ENCODE results near the gene NCEH1.
A peak's percentile ranks its signal among the peaks of the same experiment; 100 is the strongest.

Gene NCEH1

GRCh38 chr3:172626021-172626640, 84.7 kb downstream of the NCEH1 start:
- H3K27ac ChIP-seq (ENCODE audit: low read length), result no peak overlapping the region
- H3K9ac ChIP-seq (ENCODE audit: low read length in 2 of 2), result no peak overlapping the region
- no peaks in the 10 kb centered on the region for H3K36me3 ChIP-seq (ENCODE audit: control insufficient read depth in 2 of 2, insufficient read depth in 2 of 2, low read length in 2 of 2)
- H3K27me3 ChIP-seq (ENCODE audit: control insufficient read depth in 1 of 2, insufficient read depth in 2 of 2, low read length in 2 of 2), result no peaks in the 10 kb centered on the region
- no peak overlapping the region for H3K4me3 ChIP-seq (ENCODE audit: low read length in 2 of 2)
- peaks cover 5% of the 10 kb centered on the region for H3K4me1 ChIP-seq (ENCODE audit: control insufficient read depth, insufficient read depth, low read length)
- no peaks in the 10 kb centered on the region for H3K9me3 ChIP-seq (ENCODE audit: control insufficient read depth in 2 of 2, low read length in 2 of 2)

- H3K4me1 ChIP-seq (ENCODE audit: control insufficient read depth, insufficient read depth, low read length), result peaks cover 5% of the 10 kb centered on the region
- H3K27ac ChIP-seq (ENCODE audit: low read length), result no peak overlapping the region
- H3K4me3 ChIP-seq (ENCODE audit: low read length in 2 of 2), result no peak overlapping the region
- no peaks in the 10 kb centered on the region for H3K36me3 ChIP-seq (ENCODE audit: control insufficient read depth in 2 of 2, insufficient read depth in 2 of 2, low read length in 2 of 2)
- no peak overlapping the region for H3K9ac ChIP-seq (ENCODE audit: low read length in 2 of 2)
- H3K9me3 ChIP-seq (ENCODE audit: control insufficient read depth in 2 of 2, low read length in 2 of 2), result no peaks in the 10 kb centered on the region
- no peaks in the 10 kb centered on the region for H3K27me3 ChIP-seq (ENCODE audit: control insufficient read depth in 1 of 2, insufficient read depth in 2 of 2, low read length in 2 of 2)
Measured at GRCh38 chr3:172625404-172625803, 85.5 kb downstream of the NCEH1 start.

DNA sequence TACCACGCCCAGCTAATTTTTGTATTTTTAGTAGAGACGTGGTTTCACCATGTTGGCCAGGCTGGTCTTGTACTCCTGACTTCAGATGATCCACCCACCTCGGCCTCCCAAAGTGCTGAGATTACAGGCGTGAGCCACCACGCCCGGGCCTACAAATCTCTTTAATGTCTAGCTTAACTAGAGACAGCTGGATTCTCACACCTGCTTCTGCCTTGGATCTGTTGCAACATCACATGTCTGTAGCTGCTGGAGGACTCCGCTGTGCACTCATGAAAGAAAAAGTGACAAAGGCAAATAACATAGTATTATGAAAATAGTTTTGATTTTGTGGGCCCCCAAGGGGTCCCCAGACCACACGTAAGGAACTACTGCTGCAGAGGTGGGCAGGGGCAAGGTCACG, 85.9 kb downstream of the NCEH1 start:
- Histone ChIP-seq H3K4me1 (ENCODE audit: control insufficient read depth, insufficient read depth, low read length) (peaks cover 5% of the 10 kb centered on the region), H3K27me3 (ENCODE audit: control insufficient read depth in 1 of 2, insufficient read depth in 2 of 2, low read length in 2 of 2) (no peaks in the 10 kb centered on the region), H3K9me3 (ENCODE audit: control insufficient read depth in 2 of 2, low read length in 2 of 2) (no peaks in the 10 kb centered on the region), H3K4me3 (ENCODE audit: low read length in 2 of 2) (no peak overlapping the region), H3K27ac (ENCODE audit: low read length) (no peak overlapping the region), H3K9ac (ENCODE audit: low read length in 2 of 2) (no peak overlapping the region), H3K36me3 (ENCODE audit: control insufficient read depth in 2 of 2, insufficient read depth in 2 of 2, low read length in 2 of 2) (no peaks in the 10 kb centered on the region)

DNA sequence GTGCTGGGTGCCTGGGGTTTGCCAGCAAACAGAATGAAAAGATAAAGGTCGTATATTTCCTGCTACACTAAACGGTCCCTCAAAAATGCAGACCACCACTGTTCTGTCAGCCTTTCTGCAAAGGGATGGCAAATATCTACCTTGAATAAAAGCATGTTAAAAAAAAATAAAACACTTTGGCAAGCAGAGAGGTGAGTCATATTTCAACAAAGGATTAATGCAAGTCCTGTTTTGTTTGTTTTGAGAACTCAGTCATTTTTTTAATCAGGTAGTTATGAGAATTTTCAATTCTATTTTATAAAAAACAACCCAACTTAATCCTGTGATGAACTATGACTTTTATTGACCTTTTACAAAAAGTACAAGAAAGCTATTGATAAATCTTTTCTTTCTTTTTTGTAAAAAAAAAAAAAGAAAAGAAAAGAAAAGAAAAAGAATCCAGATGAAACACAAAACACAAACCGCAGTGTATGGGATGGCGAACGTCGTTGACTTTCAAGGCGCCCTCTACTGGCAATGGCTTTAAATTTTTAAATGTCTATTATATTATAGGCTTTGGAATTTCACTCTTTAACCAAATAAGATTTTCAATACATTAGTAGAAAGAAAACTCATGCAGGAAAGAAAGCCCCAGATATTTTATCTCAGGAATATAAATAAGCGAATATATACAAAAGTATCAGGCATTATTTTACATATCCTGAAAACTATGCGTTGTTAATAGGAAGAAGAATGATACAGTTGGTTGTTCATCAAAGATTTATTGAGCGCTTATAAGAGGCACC, 87.8 kb downstream of the NCEH1 start:
- Histone ChIP-seq H3K9ac (ENCODE audit: low read length in 2 of 2) (no peak overlapping the region), H3K4me1 (ENCODE audit: control insufficient read depth, insufficient read depth, low read length) (peaks cover 2% of the 10 kb centered on the region), H3K4me3 (ENCODE audit: low read length in 2 of 2) (peak overlapping the region in 1 of 2 donors; percentile 37), H3K27ac (ENCODE audit: low read length) (no peak overlapping the region), H3K27me3 (ENCODE audit: control insufficient read depth in 1 of 2, insufficient read depth in 2 of 2, low read length in 2 of 2) (no peaks in the 10 kb centered on the region), H3K36me3 (ENCODE audit: control insufficient read depth in 2 of 2, insufficient read depth in 2 of 2, low read length in 2 of 2) (no peaks in the 10 kb centered on the region), H3K9me3 (ENCODE audit: control insufficient read depth in 2 of 2, low read length in 2 of 2) (no peaks in the 10 kb centered on the region)

DNA sequence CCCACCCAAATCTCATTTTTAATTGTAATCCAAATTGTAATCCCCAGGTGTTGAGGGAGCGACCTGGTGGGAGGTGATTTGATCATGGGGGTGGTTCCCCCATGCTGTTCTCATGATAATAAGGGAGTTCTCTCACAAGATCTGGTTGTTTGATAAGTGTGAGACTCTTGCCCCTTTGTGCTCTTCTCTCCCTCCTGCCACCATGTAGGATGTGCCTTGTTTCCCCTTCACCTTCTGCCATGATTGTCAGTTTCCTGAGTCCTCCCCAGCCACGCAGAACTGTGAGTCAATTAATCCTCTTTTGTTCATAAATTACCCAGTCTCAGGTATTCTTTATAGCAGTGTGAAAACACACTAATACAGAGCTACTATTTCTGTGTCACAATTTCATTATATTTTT, 88.7 kb downstream of the NCEH1 start:
- H3K9me3 ChIP-seq (ENCODE audit: control insufficient read depth in 2 of 2, low read length in 2 of 2), result no peaks in the 10 kb centered on the region
- H3K9ac ChIP-seq (ENCODE audit: low read length in 2 of 2), result no peak overlapping the region
- no peaks in the 10 kb centered on the region for H3K27me3 ChIP-seq (ENCODE audit: control insufficient read depth in 1 of 2, insufficient read depth in 2 of 2, low read length in 2 of 2)
- no peaks in the 10 kb centered on the region for H3K36me3 ChIP-seq (ENCODE audit: control insufficient read depth in 2 of 2, insufficient read depth in 2 of 2, low read length in 2 of 2)
- H3K27ac ChIP-seq (ENCODE audit: low read length), result no peak overlapping the region
- no peak overlapping the region for H3K4me3 ChIP-seq (ENCODE audit: low read length in 2 of 2)
- H3K4me1 ChIP-seq (ENCODE audit: control insufficient read depth, insufficient read depth, low read length), result peaks cover 2% of the 10 kb centered on the region

- Histone ChIP-seq H3K27ac (ENCODE audit: low read length) (no peak overlapping the region), H3K36me3 (ENCODE audit: control insufficient read depth in 2 of 2, insufficient read depth in 2 of 2, low read length in 2 of 2) (no peaks in the 10 kb centered on the region), H3K9ac (ENCODE audit: low read length in 2 of 2) (no peak overlapping the region), H3K4me1 (ENCODE audit: control insufficient read depth, insufficient read depth, low read length) (peaks cover 2% of the 10 kb centered on the region), H3K4me3 (ENCODE audit: low read length in 2 of 2) (no peak overlapping the region), H3K27me3 (ENCODE audit: control insufficient read depth in 1 of 2, insufficient read depth in 2 of 2, low read length in 2 of 2) (no peaks in the 10 kb centered on the region), H3K9me3 (ENCODE audit: control insufficient read depth in 2 of 2, low read length in 2 of 2) (no peaks in the 10 kb centered on the region)
Measured at GRCh38 chr3:172617976-172618375, 92.9 kb downstream of the NCEH1 start.

GRCh38 chr3:172617013-172617706, 93.7 kb downstream of the NCEH1 start:
- Histone ChIP-seq H3K4me3 (ENCODE audit: low read length in 2 of 2) (no peak overlapping the region), H3K27me3 (ENCODE audit: control insufficient read depth in 1 of 2, insufficient read depth in 2 of 2, low read length in 2 of 2) (no peaks in the 10 kb centered on the region), H3K36me3 (ENCODE audit: control insufficient read depth in 2 of 2, insufficient read depth in 2 of 2, low read length in 2 of 2) (no peaks in the 10 kb centered on the region), H3K9ac (ENCODE audit: low read length in 2 of 2) (no peak overlapping the region), H3K27ac (ENCODE audit: low read length) (no peak overlapping the region), H3K4me1 (ENCODE audit: control insufficient read depth, insufficient read depth, low read length) (no peaks in the 10 kb centered on the region), H3K9me3 (ENCODE audit: control insufficient read depth in 2 of 2, low read length in 2 of 2) (no peaks in the 10 kb centered on the region)

DNA sequence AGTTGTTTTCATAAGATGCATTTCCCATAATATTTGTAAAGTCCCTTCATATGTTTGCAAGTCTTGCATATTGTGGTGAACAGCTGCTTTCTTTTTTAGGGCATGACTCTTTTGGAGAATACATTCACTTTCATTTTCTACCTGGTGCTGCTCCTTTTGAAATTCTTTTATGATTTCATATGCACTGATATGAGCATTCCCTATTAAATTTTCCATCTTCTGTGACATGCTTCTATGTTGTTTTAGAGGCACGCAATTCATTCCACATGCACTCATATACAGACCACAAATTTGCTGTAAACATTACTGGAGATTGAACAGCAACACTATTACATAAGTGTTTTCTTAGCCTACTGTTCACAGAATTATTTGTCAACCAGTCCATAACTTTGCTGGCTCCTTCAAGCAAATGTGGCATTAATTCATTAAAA, 94.8 kb downstream of the NCEH1 start:
- no peak overlapping the region for H3K4me3 ChIP-seq (ENCODE audit: low read length in 2 of 2)
- no peak overlapping the region for H3K9ac ChIP-seq (ENCODE audit: low read length in 2 of 2)
- H3K36me3 ChIP-seq (ENCODE audit: control insufficient read depth in 2 of 2, insufficient read depth in 2 of 2, low read length in 2 of 2), result no peaks in the 10 kb centered on the region
- H3K27me3 ChIP-seq (ENCODE audit: control insufficient read depth in 1 of 2, insufficient read depth in 2 of 2, low read length in 2 of 2), result no peaks in the 10 kb centered on the region
- H3K27ac ChIP-seq (ENCODE audit: low read length), result no peak overlapping the region
- no peaks in the 10 kb centered on the region for H3K9me3 ChIP-seq (ENCODE audit: control insufficient read depth in 2 of 2, low read length in 2 of 2)
- H3K4me1 ChIP-seq (ENCODE audit: control insufficient read depth, insufficient read depth, low read length), result no peaks in the 10 kb centered on the region

DNA sequence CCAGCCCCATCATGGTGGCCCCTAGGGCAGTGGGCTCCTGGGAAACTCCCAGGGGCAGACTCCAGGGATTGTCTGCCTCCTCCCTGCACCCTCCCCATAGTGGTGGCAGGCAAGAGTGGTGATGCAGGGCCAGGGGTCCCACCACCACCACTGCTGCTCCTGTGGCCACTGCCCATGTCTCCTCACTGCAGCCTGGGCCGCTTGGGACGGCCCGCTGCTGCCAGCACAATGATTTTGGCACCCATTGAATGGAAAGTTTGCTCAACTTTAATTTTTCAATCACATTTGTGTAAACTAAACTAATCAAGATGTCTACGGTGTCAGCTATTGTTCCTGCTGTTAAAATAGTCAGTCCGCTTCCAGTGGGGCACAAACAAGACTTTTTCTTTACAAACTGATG, 95.6 kb downstream of the NCEH1 start:
- no peaks in the 10 kb centered on the region for H3K9me3 ChIP-seq (ENCODE audit: control insufficient read depth in 2 of 2, low read length in 2 of 2)
- no peaks in the 10 kb centered on the region for H3K27me3 ChIP-seq (ENCODE audit: control insufficient read depth in 1 of 2, insufficient read depth in 2 of 2, low read length in 2 of 2)
- no peaks in the 10 kb centered on the region for H3K4me1 ChIP-seq (ENCODE audit: control insufficient read depth, insufficient read depth, low read length)
- no peak overlapping the region for H3K9ac ChIP-seq (ENCODE audit: low read length in 2 of 2)
- H3K36me3 ChIP-seq (ENCODE audit: control insufficient read depth in 2 of 2, insufficient read depth in 2 of 2, low read length in 2 of 2), result no peaks in the 10 kb centered on the region
- H3K27ac ChIP-seq (ENCODE audit: low read length), result no peak overlapping the region
- no peak overlapping the region for H3K4me3 ChIP-seq (ENCODE audit: low read length in 2 of 2)

DNA sequence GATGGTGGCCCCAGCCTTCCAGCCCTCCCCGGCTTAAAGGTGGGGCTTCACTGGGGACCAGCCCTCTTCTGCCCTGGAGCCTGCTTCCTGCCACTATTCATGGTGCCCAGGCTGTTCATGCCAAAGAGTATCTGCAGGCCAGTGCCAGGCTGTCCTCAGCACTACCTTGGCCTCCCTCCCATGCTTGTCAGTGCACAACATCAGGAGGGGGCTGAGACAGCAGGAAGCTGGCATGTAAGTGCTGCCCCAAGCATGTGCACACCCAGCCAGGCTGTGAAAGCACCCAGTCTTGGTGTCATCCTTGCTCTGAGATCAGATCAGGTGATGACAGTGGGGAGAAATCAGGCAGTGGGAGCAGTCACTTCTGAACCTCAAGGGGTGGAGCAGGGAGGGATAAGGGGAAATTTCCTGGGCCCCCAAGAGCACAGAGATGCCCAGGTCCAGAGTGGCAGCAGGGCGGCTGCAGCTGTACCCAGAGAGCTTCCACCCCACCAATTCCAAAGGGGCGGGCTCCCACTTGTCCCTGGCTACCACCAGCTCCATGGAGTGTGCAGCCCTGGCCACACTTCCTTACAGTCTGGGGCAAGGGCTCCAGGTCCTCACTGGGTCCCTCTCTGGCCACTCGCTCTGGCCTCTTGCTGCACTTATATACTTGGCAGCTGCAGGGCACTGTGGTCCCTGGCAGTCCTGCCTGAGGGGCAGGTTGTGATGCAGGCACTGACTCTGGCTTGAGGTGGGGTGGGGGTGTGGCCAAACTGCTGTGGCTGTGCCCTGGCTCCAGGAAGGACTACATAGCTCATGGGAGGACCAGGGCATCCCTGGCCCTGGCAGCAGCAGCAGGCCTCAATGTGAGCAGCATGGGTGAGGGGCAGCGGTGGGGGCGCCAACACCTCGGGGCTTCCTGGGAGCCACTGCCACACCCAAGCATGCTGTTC, 96.3 kb downstream of the NCEH1 start:
- H3K36me3 ChIP-seq (ENCODE audit: control insufficient read depth in 2 of 2, insufficient read depth in 2 of 2, low read length in 2 of 2), result no peaks in the 10 kb centered on the region
- no peaks in the 10 kb centered on the region for H3K4me1 ChIP-seq (ENCODE audit: control insufficient read depth, insufficient read depth, low read length)
- no peak overlapping the region for H3K9ac ChIP-seq (ENCODE audit: low read length in 2 of 2)
- H3K4me3 ChIP-seq (ENCODE audit: low read length in 2 of 2), result no peak overlapping the region
- H3K27me3 ChIP-seq (ENCODE audit: control insufficient read depth in 1 of 2, insufficient read depth in 2 of 2, low read length in 2 of 2), result no peaks in the 10 kb centered on the region
- no peak overlapping the region for H3K27ac ChIP-seq (ENCODE audit: low read length)
- no peaks in the 10 kb centered on the region for H3K9me3 ChIP-seq (ENCODE audit: control insufficient read depth in 2 of 2, low read length in 2 of 2)

All from stomach smooth muscle (tissue), 2 donors.